Esophagus squamous epithelium (tissue), 4 donors: ENCODE data around the gene AIG1.

Experiments used
- CTCF ChIP-seq, 6 experiments: fragments of 450-650 bp in 4 of 6; fragments of 200-600 bp in 2 of 6; sonication (generic) in 2 of 6; IDR thresholded peaks; one replicate each; pipeline ENCODE4 v1.5.1; 2016 to 2019; ENCODE audit warnings: antibody characterized with exemption in 6 of 6, mild to moderate bottlenecking in 4 of 6, moderate library complexity in 4 of 6
- POLR2A ChIP-seq, 4 donors: fragments of 450-650 bp; IDR thresholded peaks; one replicate each; pipeline ENCODE4 v1.6.1; 2017; ENCODE audit warnings: antibody characterized with exemption in 4 of 4, mild to moderate bottlenecking in 4 of 4, moderate library complexity in 3 of 4

GRCh38 chr6:143160015-143160414 lies 99.3 kb downstream of the AIG1 start:
- TF ChIP-seq CTCF (IDR thresholded peaks at IDR 0.05): no peak
- no peak for TF ChIP-seq POLR2A (IDR thresholded peaks at IDR 0.05)
